DOHH2 (cell line): ENCODE results near the gene SPRED3.
"Not testable (repeated sequence)": the region's sequence is repeated elsewhere in the genome, so short reads cannot be mapped to it uniquely, and the experiment has no call there.

ENCODE experiments used
- H3F3A ChIP-seq: fragments of 200-600 bp; sonication (generic), shearing (Covaris generic); 2 replicates; pipeline ENCODE4 v1.6.0; 2016; ENCODE audit warnings: antibody characterized with exemption, mild to moderate bottlenecking; ENCODE audit not compliant: control insufficient read depth, insufficient read depth
- H3K27ac ChIP-seq: fragments of 200-600 bp; sonication (generic); 2 replicates; pipeline ENCODE4 v1.5.1; 2014; ENCODE audit warnings: low read depth, mild to moderate bottlenecking, low read length, moderate library complexity
- H3K27me3 ChIP-seq: fragments of 200-600 bp; sonication (generic); 2 replicates; pipeline ENCODE4 v1.6.1; 2014; ENCODE audit warnings: mild to moderate bottlenecking, low read length, mixed read lengths; ENCODE audit not compliant: control insufficient read depth
- H3K36me3 ChIP-seq: fragments of 200-600 bp; sonication (generic); 2 replicates; pipeline ENCODE4 v1.6.1; 2014; ENCODE audit warnings: mild to moderate bottlenecking, low read length, moderate library complexity, mixed read lengths; ENCODE audit not compliant: control insufficient read depth
- H3K4me1 ChIP-seq: fragments of 200-600 bp; sonication (generic); 2 replicates; pipeline ENCODE4 v1.6.1; 2014; ENCODE audit warnings: mild to moderate bottlenecking, low read length, mixed read lengths; ENCODE audit not compliant: control insufficient read depth
- H3K4me2 ChIP-seq: fragments of 200-600 bp; sonication (generic); 2 replicates; pipeline ENCODE4 v1.6.0; 2014; ENCODE audit warnings: mild to moderate bottlenecking, low read length, moderate library complexity
- H3K4me3 ChIP-seq: fragments of 200-600 bp; sonication (generic); 2 replicates; pipeline ENCODE4 v1.5.1; 2014; ENCODE audit warnings: mild to moderate bottlenecking, low read length, mixed read lengths
- H3K79me2 ChIP-seq: fragments of 200-600 bp; sonication (generic); 2 replicates; pipeline ENCODE4 v1.6.1; 2014; ENCODE audit warnings: mild to moderate bottlenecking, low read length, mixed read lengths; ENCODE audit not compliant: control insufficient read depth
- H3K9me2 ChIP-seq: fragments of 200-600 bp; sonication (generic); replicated peaks from 2 replicates; pipeline ENCODE4 v1.6.1; 2014; ENCODE audit warnings: mild to moderate bottlenecking, low read length, mixed read lengths; ENCODE audit not compliant: control insufficient read depth
- H3K9me3 ChIP-seq: fragments of 200-600 bp; sonication (generic); 2 replicates; pipeline ENCODE4 v1.6.1; 2014; ENCODE audit warnings: antibody characterized with exemption, low read length, mixed read lengths; ENCODE audit not compliant: control insufficient read depth, insufficient read depth
- H4K20me1 ChIP-seq: fragments of 200-600 bp; sonication (generic); 2 replicates; pipeline ENCODE4 v1.6.0; 2014; ENCODE audit warnings: low read depth, mild to moderate bottlenecking, antibody characterized with exemption, low read length, moderate library complexity; ENCODE audit not compliant: control insufficient read depth, insufficient read depth
- EZH2phosphoT487 ChIP-seq: fragments of 200-600 bp; sonication (generic); IDR thresholded peaks from 2 replicates; pipeline ENCODE4 v1.6.1; 2017; ENCODE audit warnings: borderline replicate concordance, mild to moderate bottlenecking, antibody characterized with exemption, low read length, moderate library complexity, mixed read lengths
- TF ChIP-seq, protein P1 (sequence below): fragments of 200-600 bp; sonication (generic); IDR thresholded peaks from one replicate; pipeline ENCODE4 v1.5.1; 2014; ENCODE audit warnings: antibody characterized with exemption, mild to moderate bottlenecking, low read depth, low read length; ENCODE audit not compliant: poor library complexity, severe bottlenecking

SPRED3 gene

DNA sequence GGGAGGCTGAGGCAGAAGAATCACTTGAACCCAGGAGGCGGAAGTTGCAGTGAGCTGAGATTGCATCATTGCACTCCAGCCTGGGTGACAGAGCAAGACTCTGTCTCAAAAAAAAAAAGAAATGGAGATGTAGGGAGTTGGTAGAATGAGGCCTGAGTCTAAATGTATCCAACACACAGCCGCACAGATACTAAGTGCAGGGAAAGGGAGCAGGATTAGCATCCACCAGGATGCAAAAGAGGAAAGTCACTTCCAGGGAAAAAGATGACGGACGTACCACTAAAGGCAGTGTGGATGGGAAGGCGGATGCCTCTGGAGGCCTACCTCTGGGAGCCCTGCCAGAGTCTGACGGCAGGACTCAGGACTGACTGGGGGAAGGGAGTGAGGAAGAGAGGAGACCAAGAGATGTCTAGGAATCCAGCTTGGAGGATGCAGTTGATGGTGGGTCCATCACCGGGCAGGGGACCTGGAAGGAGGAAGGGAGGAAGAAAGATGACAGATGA is 21.2 kb downstream of the SPRED3 start:
- Histone ChIP-seq H3K4me3 (no peak overlapping the region), H3K4me1 (no peaks in the 10 kb centered on the region), H3K9me3 (no peaks in the 10 kb centered on the region), H3K36me3 (no peaks in the 10 kb centered on the region), H3K4me2 (no peak overlapping the region), H3K79me2 (no peaks in the 10 kb centered on the region), H3F3A (no peaks in the 10 kb centered on the region), H4K20me1 (0 out of 2 replicates have a peak, but pooled peaks cover 2% of the 10 kb centered on the region), H3K27me3 (no peaks in the 10 kb centered on the region), H3K27ac (no peak overlapping the region), H3K9me2 (no peaks in the 10 kb centered on the region)
- TF ChIP-seq EZH2phosphoT487: no peak
- TF ChIP-seq, protein P1, sequence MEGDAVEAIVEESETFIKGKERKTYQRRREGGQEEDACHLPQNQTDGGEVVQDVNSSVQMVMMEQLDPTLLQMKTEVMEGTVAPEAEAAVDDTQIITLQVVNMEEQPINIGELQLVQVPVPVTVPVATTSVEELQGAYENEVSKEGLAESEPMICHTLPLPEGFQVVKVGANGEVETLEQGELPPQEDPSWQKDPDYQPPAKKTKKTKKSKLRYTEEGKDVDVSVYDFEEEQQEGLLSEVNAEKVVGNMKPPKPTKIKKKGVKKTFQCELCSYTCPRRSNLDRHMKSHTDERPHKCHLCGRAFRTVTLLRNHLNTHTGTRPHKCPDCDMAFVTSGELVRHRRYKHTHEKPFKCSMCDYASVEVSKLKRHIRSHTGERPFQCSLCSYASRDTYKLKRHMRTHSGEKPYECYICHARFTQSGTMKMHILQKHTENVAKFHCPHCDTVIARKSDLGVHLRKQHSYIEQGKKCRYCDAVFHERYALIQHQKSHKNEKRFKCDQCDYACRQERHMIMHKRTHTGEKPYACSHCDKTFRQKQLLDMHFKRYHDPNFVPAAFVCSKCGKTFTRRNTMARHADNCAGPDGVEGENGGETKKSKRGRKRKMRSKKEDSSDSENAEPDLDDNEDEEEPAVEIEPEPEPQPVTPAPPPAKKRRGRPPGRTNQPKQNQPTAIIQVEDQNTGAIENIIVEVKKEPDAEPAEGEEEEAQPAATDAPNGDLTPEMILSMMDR: no peak

DNA sequence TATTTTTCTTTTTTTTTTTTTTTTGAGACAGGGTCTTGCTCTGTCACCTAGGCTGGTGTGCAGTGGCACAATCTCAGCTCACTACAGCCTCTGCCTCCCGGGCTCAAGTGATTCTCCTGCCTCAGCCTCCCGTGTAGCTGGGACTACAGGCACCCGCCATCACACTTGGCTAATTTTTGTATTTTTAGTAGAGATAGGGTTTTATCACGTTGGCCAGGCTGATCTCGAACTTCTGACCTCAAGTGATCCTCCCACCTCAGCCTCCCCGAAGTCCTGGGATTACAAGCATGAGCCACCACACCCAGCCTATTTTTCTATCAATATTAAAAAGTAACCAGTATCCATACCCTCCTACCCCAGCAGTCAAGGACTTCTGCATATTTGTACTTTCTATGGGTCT is 21.9 kb downstream of the SPRED3 start:
- H3K27me3 ChIP-seq, H3F3A ChIP-seq, H3K36me3 ChIP-seq, H4K20me1 ChIP-seq, H3K79me2 ChIP-seq, H3K4me2 ChIP-seq, H3K9me2 ChIP-seq, H3K27ac ChIP-seq, H3K9me3 ChIP-seq, H3K4me3 ChIP-seq, H3K4me1 ChIP-seq: not testable (repeated sequence)

DNA sequence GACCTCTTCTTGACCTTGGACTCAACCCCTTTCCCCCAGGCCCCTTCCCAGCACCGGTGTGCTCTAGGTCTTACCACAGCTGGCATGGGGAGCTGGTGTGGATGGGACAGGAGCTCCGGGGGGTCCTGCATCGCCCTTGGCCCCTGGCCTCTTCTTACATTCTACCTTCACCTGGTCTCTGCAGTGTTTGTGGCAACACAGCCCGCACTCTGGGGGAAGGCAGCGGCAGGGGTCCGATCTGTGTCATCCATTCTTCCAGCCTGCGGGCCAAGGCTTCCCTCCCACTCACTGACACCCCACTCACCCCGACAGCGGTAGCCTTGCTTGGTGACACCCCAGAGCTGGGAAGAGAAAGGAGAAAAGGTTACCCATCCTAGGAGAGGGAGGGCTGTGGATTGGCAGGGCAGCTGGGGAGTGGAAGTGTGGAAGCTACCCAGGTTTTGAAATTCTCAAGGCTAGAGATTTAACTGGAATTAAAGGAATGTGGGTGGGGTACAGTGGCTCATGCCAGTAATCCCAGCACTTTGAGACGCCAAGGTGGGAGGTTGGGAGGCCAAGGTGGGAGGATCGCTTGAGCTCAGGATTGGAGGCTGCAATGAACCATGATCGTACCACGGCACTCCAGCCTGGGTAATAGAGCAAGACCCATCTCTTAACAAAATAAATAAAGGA is 22.7 kb downstream of the SPRED3 start:
- Histone ChIP-seq H3K4me1 (no peaks in the 10 kb centered on the region), H3K9me2 (no peaks in the 10 kb centered on the region), H3K4me2 (no peak overlapping the region), H3K9me3 (no peaks in the 10 kb centered on the region), H3K27ac (no peak overlapping the region), H3K4me3 (no peak overlapping the region), H4K20me1 (0 out of 2 replicates have a peak, but pooled peaks cover 2% of the 10 kb centered on the region), H3K36me3 (no peaks in the 10 kb centered on the region), H3F3A (no peaks in the 10 kb centered on the region), H3K79me2 (no peaks in the 10 kb centered on the region), H3K27me3 (no peaks in the 10 kb centered on the region)
- TF ChIP-seq EZH2phosphoT487: no peak
- TF ChIP-seq, protein P1: no peak

DNA sequence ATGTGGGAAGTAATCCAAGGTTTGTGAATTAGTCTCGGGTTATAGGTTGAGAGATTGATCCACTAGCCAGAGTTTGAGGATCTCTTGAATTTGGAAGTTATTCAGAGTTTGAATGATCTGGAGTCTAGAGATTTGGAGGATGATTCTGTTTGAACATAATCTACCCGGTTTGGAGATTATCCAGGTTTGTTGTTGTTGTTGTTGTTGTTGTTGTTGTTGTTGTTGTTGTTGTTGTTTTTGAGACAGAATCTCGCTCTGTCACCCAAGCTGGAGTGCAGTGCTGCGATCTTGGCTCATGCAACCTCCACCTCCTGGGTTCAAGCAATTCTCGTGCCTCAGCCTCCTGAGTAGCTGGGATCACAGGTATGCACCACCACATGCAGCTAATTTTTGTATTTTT is 23.4 kb downstream of the SPRED3 start:
- not testable (repeated sequence) for H3K4me2 ChIP-seq, H3K9me2 ChIP-seq, H4K20me1 ChIP-seq, H3K27ac ChIP-seq, H3K79me2 ChIP-seq, H3K27me3 ChIP-seq, H3K4me1 ChIP-seq, H3K36me3 ChIP-seq, H3K9me3 ChIP-seq, H3K4me3 ChIP-seq, H3F3A ChIP-seq
